ENCODE results near the gene ARHGEF37.
"Not testable (repeated sequence)": the region's sequence is repeated elsewhere in the genome, so short reads cannot be mapped to it uniquely, and the experiment has no call there.

GRCh38 chr5:149648464-149649393 is 67.4 kb downstream of the ARHGEF37 start:
- not testable (repeated sequence) for TF ChIP-seq CTCF (conservative IDR thresholded peaks at IDR 0.05; ENCODE audit: low read length); EZH2phosphoT487 (IDR thresholded peaks at IDR 0.05; ENCODE audit: borderline replicate concordance)

Measured in Loucy (cell line).